Common myeloid progenitor, CD34-positive (primary cell): ENCODE data around the gene GALNT14.

Experiments used
- CTCF ChIA-PET: fragments of 350-600 bp; sonication (Branson Sonifier 250); formaldehyde crosslinking; loops from one replicate; lab custom pipeline; 2021; ENCODE audit warnings: antibody characterized with exemption; lab: Charles Lee
- POLR2A ChIA-PET: fragments of 350-600 bp; sonication (Branson Sonifier 250); formaldehyde crosslinking; loops from one replicate; lab custom pipeline; 2021; ENCODE audit warnings: antibody characterized with exemption; lab: Charles Lee
- DNase-seq, 3 donors: peaks; one replicate each; pipeline versions ENCODE4 v3.0.0 to v3.0.0-alpha.2; 2013
- H3K27ac ChIP-seq, 2 experiments: 1 replicate in 1 of 2; 2 replicates in 1 of 2; pipeline ENCODE4 v1.7.0; 2013; ENCODE audit warnings: inconsistent platforms in 2 of 2, low read length in 2 of 2, mild to moderate bottlenecking in 2 of 2, low read depth in 1 of 2, moderate library complexity in 1 of 2; ENCODE audit not compliant: severe bottlenecking in 2 of 2, insufficient read depth in 1 of 2, poor library complexity in 1 of 2
- H3K27me3 ChIP-seq, 5 experiments: replicated peaks in 2 of 5; 1 replicate in 3 of 5; 2 replicates in 2 of 5; pipeline versions ENCODE4 v1.6.1 to v1.7.0; 2013; ENCODE audit warnings: low read length in 4 of 5, mild to moderate bottlenecking in 2 of 5, moderate library complexity in 2 of 5, inconsistent platforms in 1 of 5; ENCODE audit not compliant: insufficient read depth in 5 of 5, control insufficient read depth in 4 of 5
- H3K36me3 ChIP-seq, 4 experiments: 1 replicate in 2 of 4; 2 replicates in 2 of 4; pipeline versions ENCODE4 v1.6.1 to v1.7.0; 2013; ENCODE audit warnings: low read length in 3 of 4, control low read depth in 1 of 4, mild to moderate bottlenecking in 1 of 4; ENCODE audit not compliant: control insufficient read depth in 4 of 4, insufficient read depth in 4 of 4
- H3K4me1 ChIP-seq, 4 experiments: 1 replicate in 3 of 4; 2 replicates in 1 of 4; pipeline versions ENCODE4 v1.6.1 to v1.7.1; 2013; ENCODE audit warnings: low read length in 3 of 4, mild to moderate bottlenecking in 3 of 4, control low read depth in 1 of 4, inconsistent platforms in 1 of 4, moderate library complexity in 1 of 4; ENCODE audit not compliant: control insufficient read depth in 4 of 4, insufficient read depth in 4 of 4; ENCODE audit errors: control extremely low read depth in 1 of 4
- H3K4me3 ChIP-seq, 7 experiments: 1 replicate in 4 of 7; 2 replicates in 3 of 7; pipeline versions ENCODE4 v1.5.1 to v1.7.0; 2013; ENCODE audit warnings: mild to moderate bottlenecking in 7 of 7, low read length in 6 of 7, moderate library complexity in 6 of 7, inconsistent platforms in 2 of 7, low read depth in 2 of 7, control low read depth in 1 of 7; ENCODE audit not compliant: insufficient read depth in 4 of 7, control insufficient read depth in 1 of 7; ENCODE audit errors: extremely low read depth in 1 of 7
- H3K9me3 ChIP-seq, 5 experiments: 1 replicate in 4 of 5; 2 replicates in 1 of 5; pipeline versions ENCODE4 v1.6.1 to v1.7.1; 2013; ENCODE audit warnings: low read length in 4 of 5, mild to moderate bottlenecking in 2 of 5, inconsistent platforms in 1 of 5, low read depth in 1 of 5, moderate library complexity in 1 of 5; ENCODE audit not compliant: control insufficient read depth in 4 of 5, insufficient read depth in 2 of 5; ENCODE audit errors: control extremely low read depth in 1 of 5
- WGBS: methylation state at CpG from one replicate; pipeline ENCODE4 v1.1.5; 2013; ENCODE audit not compliant: insufficient coverage; 5-methylcytosine and 5-hydroxymethylcytosine counted together

Gene GALNT14

DNA sequence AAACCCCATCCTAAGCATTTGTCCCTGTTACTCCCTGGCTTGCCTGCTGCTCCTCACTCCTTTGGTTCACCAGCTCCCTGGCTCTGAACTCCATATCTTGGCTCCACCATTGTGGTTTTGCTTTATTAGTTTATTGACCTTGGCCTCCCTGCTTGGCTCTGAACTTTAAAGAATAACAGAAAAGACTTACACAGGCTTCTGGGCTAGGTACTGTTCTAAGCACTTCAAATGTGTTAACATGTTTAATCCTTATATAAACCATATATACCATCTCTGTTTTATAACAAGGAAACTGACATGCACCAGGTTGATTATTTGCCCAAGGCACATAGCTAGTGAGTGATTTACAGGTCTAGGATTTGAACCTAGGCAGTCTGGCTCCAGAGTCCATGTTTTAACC is 181.2 kb downstream of the GALNT14 start:
- Histone ChIP-seq H3K4me1 (peaks cover 0 to 5% (median 0%) of the 10 kb centered on the region in 4 experiments), H3K27me3 (no peaks in the 10 kb centered on the region), H3K4me3 (no peak overlapping the region), H3K9me3 (no peaks in the 10 kb centered on the region), H3K36me3 (peaks cover 0 to 11% (median 5%) of the 10 kb centered on the region in 4 experiments), H3K27ac (no peak overlapping the region)
- ChIA-PET POLR2A (no interaction called here), CTCF (interaction anchor here (0.8 kb wide), 1 partner anchor 27 kb away, joined by 3 read pairs; no protein-coding TSS in a partner anchor)
- no peak for DNase-seq

DNA sequence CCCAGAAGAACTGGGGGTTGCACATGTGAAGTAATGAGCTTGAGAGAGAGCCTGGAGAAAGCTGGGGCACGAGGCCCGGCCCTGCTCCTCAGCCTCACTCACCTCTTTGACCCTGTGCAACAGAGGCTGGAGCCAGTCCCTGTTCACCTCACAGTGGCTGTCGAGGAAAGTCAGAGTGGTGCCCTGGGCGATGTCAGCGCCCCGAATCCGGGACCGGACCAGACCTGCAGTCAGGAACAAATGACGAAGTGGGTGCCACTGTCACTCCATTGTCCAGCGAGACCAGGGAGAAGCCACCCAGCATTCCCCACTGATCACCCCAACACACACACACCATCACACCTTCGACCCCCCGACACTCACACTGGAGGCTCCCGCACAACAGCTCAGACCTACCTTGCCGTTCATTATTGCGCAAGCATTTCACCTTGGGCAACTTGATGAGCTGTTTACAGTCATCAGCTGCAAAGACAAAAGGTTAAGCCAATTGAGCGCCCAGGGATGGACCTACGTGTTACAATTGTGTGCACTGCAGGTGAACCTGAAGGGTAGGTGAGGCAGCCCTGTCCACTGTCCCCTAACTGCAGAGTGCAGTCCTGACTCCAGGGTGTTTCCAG is 182.6 kb downstream of the GALNT14 start:
- H3K4me1 ChIP-seq: peaks cover 0 to 5% (median 0%) of the 10 kb centered on the region in 4 experiments
- WGBS: 97% methylated on average over 17 of the region's 17 CpGs
- no peak overlapping the region for H3K27ac ChIP-seq
- no peak overlapping the region for H3K4me3 ChIP-seq
- peaks cover 0 to 11% (median 5%) of the 10 kb centered on the region in 4 experiments for H3K36me3 ChIP-seq
- ChIA-PET CTCF (no interaction called here), POLR2A (no interaction called here)
- no peaks in the 10 kb centered on the region for H3K27me3 ChIP-seq
- DNase-seq: no peak
- no peaks in the 10 kb centered on the region for H3K9me3 ChIP-seq

DNA sequence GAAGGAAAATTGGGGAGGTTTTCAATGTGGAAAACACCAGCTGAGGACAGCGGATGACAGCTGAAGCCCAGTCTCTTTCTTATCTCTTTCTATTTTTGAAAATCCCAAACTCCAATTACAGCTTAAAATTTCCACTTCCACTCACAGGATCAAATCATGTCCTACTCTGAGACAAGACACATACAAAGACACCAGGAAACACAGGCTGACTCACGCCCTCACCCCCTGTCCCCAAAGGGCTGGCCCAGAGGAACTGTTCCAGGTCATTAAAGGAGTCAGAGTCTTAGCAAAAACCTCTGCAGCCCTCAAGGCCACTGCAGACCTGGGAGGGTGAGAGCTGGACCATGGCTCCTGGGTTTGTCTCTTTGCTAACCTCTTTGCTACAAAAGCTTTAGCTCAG is 187.9 kb downstream of the GALNT14 start:
- Histone ChIP-seq H3K4me1 (no peaks in the 10 kb centered on the region), H3K4me3 (no peak overlapping the region), H3K9me3 (peaks cover 0 to 10% (median 4%) of the 10 kb centered on the region in 5 experiments), H3K27ac (no peak overlapping the region), H3K36me3 (peaks cover 0 to 12% (median 7%) of the 10 kb centered on the region in 4 experiments), H3K27me3 (no peaks in the 10 kb centered on the region)
- no peak for DNase-seq
- POLR2A ChIA-PET: no interaction called here
- WGBS: 100% methylated on average over 2 of the region's 2 CpGs
- CTCF ChIA-PET: no interaction called here

DNA sequence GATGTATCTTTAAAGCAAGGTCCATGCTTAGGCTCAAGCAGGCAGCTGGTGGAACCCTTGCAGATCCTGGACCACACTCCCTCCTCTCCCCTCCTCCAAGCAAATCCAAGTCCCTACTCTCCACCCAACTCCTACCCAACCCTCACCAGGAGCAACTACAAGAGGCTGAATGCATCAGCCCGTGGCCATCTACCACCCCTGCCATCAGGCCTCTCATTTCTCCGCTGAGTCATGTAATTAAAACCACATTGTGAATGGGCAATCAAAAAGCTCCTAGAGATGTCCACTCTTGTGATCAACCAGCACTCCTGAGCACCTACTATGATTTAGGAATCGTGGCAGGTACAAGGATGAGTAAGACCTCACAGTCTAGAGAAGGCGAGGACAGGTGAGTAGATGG is 188.8 kb downstream of the GALNT14 start:
- Histone ChIP-seq H3K4me3 (no peak overlapping the region), H3K27ac (no peak overlapping the region), H3K4me1 (no peaks in the 10 kb centered on the region), H3K27me3 (no peaks in the 10 kb centered on the region), H3K36me3 (peaks cover 2 to 19% (median 8%) of the 10 kb centered on the region in 4 experiments), H3K9me3 (peaks cover 0 to 10% (median 4%) of the 10 kb centered on the region in 5 experiments)
- no peak for DNase-seq
- POLR2A ChIA-PET: no interaction called here
- WGBS: 74% methylated on average over 4 of the region's 4 CpGs
- CTCF ChIA-PET: no interaction called here

DNA sequence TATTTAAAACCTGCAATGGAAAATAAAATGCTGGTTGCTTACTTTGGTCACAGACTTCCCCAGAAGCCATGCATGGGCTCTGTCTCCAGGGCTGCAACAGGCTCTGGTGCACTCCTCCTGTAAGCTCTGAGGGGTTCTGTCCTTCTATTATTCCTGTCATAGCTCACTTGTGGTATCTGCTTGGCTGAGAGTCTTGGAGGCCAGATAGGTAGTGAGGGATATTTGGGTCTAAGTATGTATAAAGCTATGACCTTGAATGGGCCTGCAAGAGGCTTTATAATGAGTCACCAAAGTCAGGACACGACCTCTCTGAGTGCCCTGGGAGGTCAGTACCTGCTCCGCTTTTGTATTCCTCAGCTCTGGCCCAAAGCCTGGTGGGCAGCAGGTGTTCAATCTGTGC is 189.4 kb downstream of the GALNT14 start:
- no peak for DNase-seq
- H3K4me3 ChIP-seq: no peak overlapping the region
- ChIA-PET CTCF (interaction anchor here (1.2 kb wide), 1 partner anchor 12 kb away, joined by 3 read pairs; no protein-coding TSS in a partner anchor), POLR2A (no interaction called here)
- 95% methylated on average over 2 of the region's 2 CpGs for WGBS
- H3K9me3 ChIP-seq: peaks cover 0 to 10% (median 4%) of the 10 kb centered on the region in 5 experiments
- no peaks in the 10 kb centered on the region for H3K4me1 ChIP-seq
- peaks cover 2 to 22% (median 8%) of the 10 kb centered on the region in 4 experiments for H3K36me3 ChIP-seq
- no peaks in the 10 kb centered on the region for H3K27me3 ChIP-seq
- no peak overlapping the region for H3K27ac ChIP-seq

DNA sequence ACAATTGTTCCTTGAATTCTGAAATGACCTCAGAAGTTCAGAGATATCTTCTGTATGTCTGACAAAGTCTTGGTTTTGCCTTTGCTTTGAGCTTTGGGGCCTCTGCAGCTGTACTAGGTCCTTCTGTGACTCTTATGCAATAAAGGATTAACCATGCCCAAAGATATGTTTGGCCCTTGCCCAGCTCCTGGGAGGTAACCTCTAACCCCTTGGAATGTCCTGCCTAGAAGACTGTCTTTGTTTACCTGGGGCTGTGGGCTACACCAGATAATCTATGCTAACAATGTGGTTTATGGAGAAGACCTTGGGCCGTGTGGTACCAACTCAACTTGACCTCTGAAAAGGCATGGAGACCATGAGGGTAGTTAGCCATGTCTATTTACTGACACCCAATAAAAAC is 190.1 kb downstream of the GALNT14 start:
- Histone ChIP-seq H3K9me3 (peaks cover 0 to 10% (median 4%) of the 10 kb centered on the region in 5 experiments), H3K4me1 (no peaks in the 10 kb centered on the region), H3K36me3 (peaks cover 2 to 22% (median 8%) of the 10 kb centered on the region in 4 experiments), H3K4me3 (no peak overlapping the region), H3K27me3 (no peaks in the 10 kb centered on the region), H3K27ac (no peak overlapping the region)
- 89% methylated on average over 1 of the region's 1 CpG for WGBS
- no peak for DNase-seq
- ChIA-PET CTCF (interaction anchor here (1.2 kb wide), 1 partner anchor 12 kb away, joined by 3 read pairs; no protein-coding TSS in a partner anchor), POLR2A (no interaction called here)

DNA sequence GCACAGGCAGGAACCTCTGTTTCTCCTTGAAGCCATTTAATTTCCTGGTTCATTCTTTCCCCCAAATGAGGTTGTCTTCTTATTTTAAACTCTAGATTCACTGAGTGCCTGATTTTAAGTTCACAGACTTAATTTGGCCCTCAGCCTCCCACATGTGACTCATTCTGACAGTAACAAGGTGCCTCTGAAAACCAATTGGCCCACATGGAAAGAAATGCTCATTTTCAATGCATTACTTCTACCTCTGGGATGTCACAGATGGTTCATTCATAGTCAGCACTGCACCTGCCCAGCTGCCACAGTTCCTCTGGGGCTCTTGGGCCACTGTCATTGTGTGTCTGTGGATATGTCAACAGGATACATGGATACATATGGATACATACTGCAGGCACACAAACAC is 190.6 kb downstream of the GALNT14 start:
- DNase-seq: no peak
- Histone ChIP-seq H3K27ac (no peak overlapping the region), H3K27me3 (no peaks in the 10 kb centered on the region), H3K4me3 (no peak overlapping the region), H3K9me3 (peaks cover 0 to 10% (median 4%) of the 10 kb centered on the region in 5 experiments), H3K36me3 (peaks cover 2 to 22% (median 8%) of the 10 kb centered on the region in 4 experiments), H3K4me1 (no peaks in the 10 kb centered on the region)
- POLR2A ChIA-PET: no interaction called here
- CTCF ChIA-PET: no interaction called here
